Occipital lobe (tissue), 2 donors: ENCODE data around the gene HOXC13. TPM values are rescaled to one million over a fixed set of nuclear protein-coding genes. Genes with fewer than 3 reads are reported as not detected.

ENCODE experiments used
- DNase-seq: peaks from one replicate; lab custom pipeline; 2025; lab: John Stamatoyannopoulos, UW
- total RNA-seq: library from RNA; depleted of rRNA; stranded (reverse); fragments of >200 nt; gene quantifications from one replicate; pipeline ENCODE4 v1.2.3, GENCODE V29; 2014

HOXC13 gene
- total RNA-seq, 1 donor from 2014 or later: not detected

GRCh38 chr12:53955036-53955775 is 16.6 kb downstream of the HOXC13 start:
- no peak for DNase-seq

GRCh38 chr12:53955776-53956250 is 17.2 kb downstream of the HOXC13 start:
- no peak for DNase-seq

GRCh38 chr12:53956251-53956887 is 17.7 kb downstream of the HOXC13 start:
- no peak for DNase-seq

- DNase-seq: no peak
These were observed 18.4 kb downstream of the HOXC13 start for GRCh38 chr12:53956914-53957536.

DNA sequence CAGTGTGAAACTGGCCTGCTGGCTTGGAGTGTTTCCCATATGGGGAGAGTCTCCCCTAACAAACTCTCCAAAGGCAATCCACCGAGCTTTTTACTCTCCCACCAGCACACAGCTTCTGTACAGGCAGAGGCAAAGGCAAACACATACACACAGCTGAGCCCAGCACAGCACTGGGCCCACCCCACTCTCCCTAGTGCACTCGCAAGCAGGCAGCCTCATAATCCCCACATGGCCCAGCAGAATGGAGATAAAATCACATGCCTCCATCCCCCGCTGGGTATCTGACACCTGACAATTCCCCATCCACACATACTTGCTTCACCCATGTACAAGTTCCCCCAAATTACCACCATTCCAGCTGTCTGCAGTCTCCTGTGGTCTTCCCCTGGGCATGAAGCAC is 19.5 kb downstream of the HOXC13 start:
- no peak for DNase-seq

GRCh38 chr12:53959314-53959713 is 20.7 kb downstream of the HOXC13 start:
- DNase-seq: no peak

GRCh38 chr12:53960187-53961024 is 21.8 kb downstream of the HOXC13 start:
- no peak for DNase-seq

DNA sequence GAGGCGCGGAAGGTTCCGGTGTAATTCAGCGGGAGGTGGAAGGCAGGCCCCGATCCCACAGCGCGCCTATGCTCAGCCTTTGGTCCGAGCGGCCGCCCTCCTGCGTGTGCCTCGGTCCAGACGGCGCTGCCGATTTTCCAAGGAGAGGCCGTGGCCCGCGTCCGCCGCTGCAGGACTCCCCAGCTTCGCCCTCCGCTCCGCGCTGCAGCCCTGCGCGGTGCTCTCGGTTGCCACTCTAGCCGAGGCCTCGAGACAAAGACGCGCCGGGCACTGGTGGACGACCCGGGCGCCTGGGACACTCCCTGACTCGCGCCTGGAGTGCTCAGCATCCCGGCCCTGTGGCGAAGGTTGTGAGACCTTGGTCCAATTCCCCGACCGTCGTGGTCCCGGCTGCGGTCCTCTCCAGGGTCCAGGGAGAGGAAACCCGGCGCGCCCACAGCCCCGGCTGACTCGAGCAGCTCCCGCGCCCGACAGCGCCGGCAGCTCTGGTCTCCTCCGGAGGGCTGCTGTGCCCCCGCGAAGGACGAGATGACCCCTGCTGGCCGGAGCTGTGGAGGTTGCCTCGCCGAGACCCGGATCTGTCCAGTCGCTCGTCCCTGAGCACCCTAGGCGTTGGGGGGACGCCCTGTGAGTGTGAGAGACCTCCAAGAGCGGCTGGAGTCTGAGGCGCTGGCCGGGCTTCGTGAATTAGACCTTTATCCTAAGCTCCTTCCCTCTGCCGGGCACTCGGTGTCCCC is 22.6 kb downstream of the HOXC13 start:
- no peak for DNase-seq

GRCh38 chr12:53963005-53963404 is 24.4 kb downstream of the HOXC13 start:
- no peak for DNase-seq

DNA sequence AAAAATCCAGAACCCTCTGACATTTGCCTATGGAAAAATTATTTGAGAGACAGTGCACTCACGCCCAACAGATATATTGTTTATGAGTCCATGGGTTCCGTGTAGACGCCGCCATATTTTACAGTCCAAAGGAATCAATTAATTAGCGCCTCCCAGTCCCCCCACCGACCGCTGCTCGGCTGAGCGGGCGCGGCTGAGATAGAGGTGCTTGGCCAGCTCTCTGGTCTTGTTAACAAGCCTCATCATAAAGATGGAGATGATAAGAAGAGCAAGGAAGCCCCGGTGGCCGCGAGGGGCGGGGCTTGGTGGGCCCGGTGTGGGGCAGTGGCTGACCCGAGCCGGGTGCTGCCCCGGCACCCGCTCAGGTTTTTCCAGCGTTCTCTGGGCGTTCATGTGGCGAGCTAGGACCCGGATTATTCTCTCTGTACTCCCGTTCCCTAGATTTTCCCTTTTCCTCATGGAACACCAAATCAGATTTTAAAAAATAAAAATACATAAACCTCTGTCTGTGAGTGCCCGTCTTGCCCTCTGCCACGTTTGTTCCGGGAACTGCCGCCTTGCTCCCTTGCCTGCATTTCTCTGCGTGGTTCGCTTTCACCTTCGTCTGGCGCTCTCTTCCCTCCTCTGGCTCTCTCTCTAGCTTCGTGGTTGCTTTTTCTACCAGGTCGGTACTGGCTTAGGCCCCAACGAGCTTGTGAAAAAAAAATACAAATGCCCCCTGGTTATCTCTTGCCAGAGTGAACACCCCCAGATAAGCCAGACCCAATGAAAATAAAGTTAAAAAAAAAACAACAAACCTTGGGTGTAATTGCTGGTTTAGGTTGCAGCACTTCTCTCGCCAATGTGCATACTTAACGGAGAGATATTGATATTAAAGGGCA is 25.0 kb downstream of the HOXC13 start:
- no peak for DNase-seq

DNA sequence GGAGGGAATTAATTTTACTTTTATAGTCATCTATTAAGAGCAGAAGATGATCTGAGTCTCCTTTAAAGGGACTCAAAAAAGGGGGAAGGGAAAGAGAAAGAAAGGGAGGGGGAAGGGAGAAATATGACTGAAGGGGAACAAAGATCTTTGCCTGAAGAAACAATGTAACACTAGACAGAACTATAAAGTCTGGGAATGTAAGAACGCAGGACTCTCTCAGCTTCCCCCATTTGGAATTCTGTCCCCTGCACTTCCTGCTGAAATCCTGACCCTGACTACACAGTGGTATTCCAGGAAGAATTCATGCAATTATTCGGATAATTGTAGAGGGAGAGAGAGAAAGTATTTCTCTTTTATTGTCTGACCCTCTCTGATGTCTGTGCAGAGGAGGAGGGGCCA is 25.7 kb downstream of the HOXC13 start:
- no peak for DNase-seq

- no peak for DNase-seq
These were observed 26.9 kb downstream of the HOXC13 start for GRCh38 chr12:53965281-53966084.

DNA sequence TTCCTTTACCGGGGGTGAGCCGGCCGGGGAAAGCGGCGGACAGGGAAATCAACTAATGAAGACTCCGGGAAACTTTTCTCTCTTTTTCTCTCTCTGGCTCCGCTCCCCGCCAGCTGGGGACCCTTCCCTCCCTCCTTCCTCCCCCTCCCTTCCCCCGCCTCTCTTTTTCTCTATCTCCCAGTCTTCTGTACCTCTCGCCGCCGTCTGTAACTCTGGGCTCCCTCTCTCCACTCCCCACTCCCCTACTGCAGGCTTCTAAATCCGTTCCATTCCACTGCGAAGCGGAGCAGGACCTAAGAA is 27.4 kb downstream of the HOXC13 start:
- DNase-seq: no peak

DNA sequence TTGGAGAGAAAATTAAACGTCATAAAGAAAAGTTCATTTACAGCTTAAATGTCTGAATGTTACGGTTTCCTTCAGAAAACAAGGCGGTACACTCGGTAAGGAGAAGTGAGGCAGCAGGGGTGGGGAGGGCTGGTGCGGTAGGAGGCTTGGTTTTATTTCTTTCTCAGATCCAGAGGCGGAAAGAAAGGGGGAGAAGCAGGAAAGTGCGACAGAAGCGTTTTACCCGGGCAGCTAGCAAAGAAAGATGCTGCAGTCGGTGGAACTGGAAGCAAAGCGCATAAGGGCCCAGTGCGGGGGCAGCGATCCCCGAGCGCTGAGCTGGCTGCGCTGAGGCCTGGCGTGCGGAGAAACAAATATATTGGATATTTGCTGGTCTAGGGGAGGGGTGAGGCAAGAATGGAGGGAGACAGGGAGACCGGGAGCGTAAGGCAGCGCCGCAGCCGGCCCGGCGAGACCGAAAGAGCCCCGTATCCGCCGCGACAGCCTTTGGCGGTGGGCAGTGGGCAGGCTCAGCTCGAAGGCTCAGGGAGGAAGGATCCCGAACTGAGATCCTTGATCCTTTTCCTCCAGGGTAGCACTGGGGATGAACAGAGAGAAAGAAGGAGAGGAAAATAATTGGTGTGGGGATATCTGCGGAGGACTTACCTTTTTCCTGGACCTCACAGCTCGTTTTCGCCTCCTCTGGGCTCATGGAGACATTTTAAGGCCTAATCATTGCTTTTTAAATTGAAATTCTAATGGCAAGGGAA is 27.9 kb downstream of the HOXC13 start:
- no peak for DNase-seq

DNA sequence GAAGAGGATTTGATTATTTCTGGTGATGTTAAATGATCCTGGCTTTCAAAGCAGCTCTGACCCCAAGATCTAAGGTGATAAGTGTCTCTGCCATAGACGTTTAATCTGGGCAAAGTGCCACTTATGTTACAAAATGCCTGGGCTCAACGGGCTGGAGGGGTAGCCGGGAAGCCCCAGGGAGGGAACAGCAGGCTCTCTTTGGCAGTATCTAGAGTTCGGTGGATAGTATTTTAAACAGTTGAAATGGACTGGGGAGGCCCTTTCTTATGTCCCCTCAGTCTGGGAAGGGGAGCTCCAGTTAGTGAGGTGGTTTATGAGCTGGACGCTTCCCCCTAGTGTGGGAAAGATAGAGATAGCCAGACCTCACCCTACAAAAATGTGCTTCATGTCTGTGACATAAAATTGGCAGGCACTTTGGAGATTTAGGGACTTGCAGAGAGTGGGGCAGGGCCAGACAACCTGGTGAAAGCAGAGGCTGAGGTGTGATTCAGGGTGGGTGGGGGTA is 28.8 kb downstream of the HOXC13 start:
- DNase-seq: no peak

DNA sequence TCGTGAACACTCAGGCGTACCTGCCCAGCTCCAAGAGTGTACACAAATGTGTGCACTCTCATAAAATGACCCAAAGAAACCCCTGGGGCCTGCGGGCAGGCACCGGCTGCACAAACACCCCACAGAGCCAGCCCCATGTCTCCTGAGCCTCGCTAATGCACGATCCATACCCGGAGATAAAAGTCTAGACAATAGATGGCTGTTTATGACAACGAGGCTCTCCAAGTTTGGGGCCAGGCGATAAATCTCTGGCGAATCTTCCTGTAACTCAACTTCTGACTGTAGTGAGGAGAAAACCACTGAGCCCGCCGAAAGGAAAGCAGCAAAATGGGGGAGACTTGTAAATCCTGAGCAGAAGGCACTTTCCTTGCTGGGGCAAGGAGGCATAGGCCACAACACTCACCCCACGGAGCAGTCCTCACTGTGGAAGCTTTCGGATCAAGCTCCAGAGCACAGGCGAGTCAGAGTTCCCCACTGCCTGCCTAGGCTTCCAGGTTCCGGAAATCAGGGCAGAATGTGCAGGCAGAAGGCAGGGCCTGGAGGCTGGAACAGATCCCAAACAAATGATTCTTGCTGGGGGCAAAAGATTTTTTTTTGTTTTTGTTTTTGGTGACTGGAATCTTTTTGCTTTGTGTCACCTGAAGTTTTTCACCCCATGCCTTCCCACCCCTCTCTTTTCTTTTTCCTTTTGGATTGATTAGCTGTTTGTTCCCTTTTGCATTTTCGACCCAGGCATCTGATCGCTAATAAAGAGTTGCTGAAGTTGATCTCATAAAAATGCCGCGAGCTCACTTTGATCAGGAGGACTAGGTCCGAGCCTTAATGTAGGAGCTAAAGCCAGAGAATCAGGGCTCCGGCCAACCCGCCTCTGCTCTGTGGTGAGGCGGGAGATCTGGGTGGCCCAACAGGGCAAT is 29.8 kb downstream of the HOXC13 start:
- DNase-seq: no peak

DNA sequence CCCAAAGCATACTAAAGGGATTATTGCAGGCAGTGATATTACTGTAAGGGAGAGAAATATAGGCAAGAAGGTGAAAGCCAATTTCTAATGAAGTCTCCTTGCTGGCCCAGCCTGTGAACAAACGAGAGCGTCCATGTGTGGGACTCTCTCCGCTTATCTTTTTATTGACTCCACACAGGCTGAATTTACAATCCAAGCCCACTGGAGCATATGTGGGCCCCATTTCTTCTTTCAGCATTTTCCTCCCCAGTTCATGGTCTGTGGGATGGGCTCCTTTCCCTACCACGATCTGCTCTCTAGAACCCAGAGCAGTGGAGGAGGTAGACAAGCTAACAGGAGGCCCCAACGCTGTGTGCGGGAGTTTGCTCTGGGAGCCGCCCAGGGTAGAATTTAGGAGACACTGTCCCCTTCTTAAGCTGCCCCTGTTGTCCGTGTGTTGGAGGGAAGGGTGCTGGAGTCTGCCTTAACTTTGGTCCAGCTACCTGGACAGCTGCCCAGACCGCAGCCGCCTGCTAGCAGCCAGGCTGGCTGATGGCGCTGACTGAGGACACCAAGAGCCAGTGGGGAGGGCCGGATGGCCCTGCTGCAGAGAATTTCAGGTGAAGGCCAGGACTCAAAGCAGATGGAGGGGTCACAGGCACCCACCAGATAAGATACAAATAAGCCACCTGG is 31.1 kb downstream of the HOXC13 start:
- DNase-seq: no peak
